ENCODE measurements around the gene SKIDA1. TPM values are rescaled to one million over a fixed set of nuclear protein-coding genes. Genes with fewer than 3 reads are reported as not detected.
"Not testable (repeated sequence)": the region's sequence is repeated elsewhere in the genome, so short reads cannot be mapped to it uniquely, and the experiment has no call there.

Gene SKIDA1
- total RNA-seq, result 2.7 TPM
- long read RNA-seq, full-length matches to known transcripts, result 1 of 2 reads
- long read RNA-seq, partial matches to known transcripts, result 0 of 2 reads
- long read RNA-seq, other reads (novel, unspliced or antisense), result 1 of 2 reads

DNA sequence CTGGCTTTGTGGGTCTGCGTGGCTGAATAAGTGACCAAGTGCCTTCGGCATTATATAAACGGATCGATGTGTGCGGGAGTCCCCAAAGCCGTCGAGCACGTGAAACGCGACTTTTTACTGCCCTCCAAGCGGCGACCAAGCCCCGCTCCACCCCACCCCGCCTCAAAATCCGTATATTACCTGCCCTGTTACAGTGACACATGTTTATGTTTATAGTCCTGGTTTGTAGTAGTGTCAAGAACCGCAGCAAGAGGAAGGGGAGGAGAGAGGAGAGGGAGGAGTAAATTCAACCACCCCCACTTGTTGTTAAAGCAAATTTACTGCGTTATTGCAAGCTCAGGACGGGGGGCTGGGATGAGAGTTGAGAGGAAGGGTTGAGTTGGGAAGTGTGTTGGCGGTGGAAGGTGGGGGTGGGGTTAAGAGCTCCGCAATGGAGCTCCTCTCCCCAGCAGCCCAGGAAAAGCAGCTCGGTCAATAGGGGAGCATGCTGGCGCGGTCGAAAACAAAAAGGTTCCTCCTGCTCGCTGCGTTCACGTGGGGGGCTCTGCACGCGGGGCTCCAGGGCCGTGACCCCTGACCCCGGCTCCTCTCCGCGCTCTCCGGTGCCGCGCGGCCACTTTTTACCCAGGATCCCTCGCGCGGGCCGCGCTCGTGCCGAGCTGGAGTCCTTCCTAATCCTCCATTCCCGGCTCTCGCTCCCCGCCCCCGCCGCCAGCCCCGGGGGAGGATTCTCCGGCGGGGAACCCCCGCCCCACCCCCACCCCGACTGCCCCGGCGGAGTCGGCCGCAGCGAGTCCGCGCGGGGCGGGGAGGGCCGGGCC, at the start of gene SKIDA1:
SKIDA1 (minus strand) TSS at position 316 of the 821 bp plus-strand sequence. CDS start 7,860 bp downstream, outside the sequence.
- intact Hi-C loops (cut with micrococcal nuclease), result no loop called here
- H3K9me3 ChIP-seq (replicated peaks), result no peaks in the 10 kb centered on the region
- H3K36me3 ChIP-seq, result no peaks in the 10 kb centered on the region
- no peak for TF ChIP-seq CTCF (IDR thresholded peaks at IDR 0.05; ENCODE audit: borderline replicate concordance)
- peak; percentile 89 for DNase-seq
- H3K4me3 ChIP-seq, result peak within 1 kb of the TSS; percentile 81
- peaks cover 65% of the 10 kb centered on the region for H3K4me1 ChIP-seq
- no peaks in the 10 kb centered on the region for H3K27me3 ChIP-seq (ENCODE audit: low read depth)
- peak within 1 kb of the TSS; percentile 99 for H3K27ac ChIP-seq (replicated peaks)

DNA sequence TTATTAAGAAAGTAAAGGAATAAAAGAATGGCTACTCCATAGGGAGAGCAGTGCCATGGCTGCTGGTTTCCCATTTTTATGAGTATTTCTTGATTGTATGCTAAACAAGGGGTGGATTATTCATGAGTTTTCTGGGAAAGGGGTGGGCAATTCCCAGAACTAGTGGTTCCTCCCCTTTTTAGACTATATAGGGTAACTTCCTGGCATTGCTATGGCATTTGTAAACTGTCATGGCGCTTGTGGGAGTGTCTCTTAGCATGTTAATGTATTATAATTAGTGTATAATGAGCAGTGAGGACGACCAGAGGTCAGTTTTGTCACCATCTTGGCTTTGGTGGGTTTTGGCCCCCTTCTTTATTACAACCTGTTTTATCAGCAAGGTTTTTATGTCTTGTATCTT, 49.0 kb upstream of the SKIDA1 start:
- intact Hi-C loops (cut with micrococcal nuclease); H3K27ac ChIP-seq (replicated peaks); H3K9me3 ChIP-seq (replicated peaks); H3K27me3 ChIP-seq (ENCODE audit: low read depth); DNase-seq; H3K36me3 ChIP-seq; H3K4me3 ChIP-seq: not testable (repeated sequence)
- H3K4me1 ChIP-seq, result peaks cover 58% of the 10 kb centered on the region

- no peak for TF ChIP-seq CTCF (IDR thresholded peaks at IDR 0.05; ENCODE audit: borderline replicate concordance)
- Histone ChIP-seq H3K9me3 (replicated peaks) (no peaks in the 10 kb centered on the region), H3K36me3 (no peaks in the 10 kb centered on the region), H3K4me3 (no peak overlapping the region), H3K27ac (replicated peaks) (peak overlapping the region; percentile 9), H3K4me1 (peaks cover 60% of the 10 kb centered on the region), H3K27me3 (ENCODE audit: low read depth) (no peaks in the 10 kb centered on the region)
- intact Hi-C loops (cut with micrococcal nuclease), result no loop called here
- no peak for DNase-seq
Measured at GRCh38 chr10:21572578-21572977, 47.1 kb upstream of the SKIDA1 start.

DNA sequence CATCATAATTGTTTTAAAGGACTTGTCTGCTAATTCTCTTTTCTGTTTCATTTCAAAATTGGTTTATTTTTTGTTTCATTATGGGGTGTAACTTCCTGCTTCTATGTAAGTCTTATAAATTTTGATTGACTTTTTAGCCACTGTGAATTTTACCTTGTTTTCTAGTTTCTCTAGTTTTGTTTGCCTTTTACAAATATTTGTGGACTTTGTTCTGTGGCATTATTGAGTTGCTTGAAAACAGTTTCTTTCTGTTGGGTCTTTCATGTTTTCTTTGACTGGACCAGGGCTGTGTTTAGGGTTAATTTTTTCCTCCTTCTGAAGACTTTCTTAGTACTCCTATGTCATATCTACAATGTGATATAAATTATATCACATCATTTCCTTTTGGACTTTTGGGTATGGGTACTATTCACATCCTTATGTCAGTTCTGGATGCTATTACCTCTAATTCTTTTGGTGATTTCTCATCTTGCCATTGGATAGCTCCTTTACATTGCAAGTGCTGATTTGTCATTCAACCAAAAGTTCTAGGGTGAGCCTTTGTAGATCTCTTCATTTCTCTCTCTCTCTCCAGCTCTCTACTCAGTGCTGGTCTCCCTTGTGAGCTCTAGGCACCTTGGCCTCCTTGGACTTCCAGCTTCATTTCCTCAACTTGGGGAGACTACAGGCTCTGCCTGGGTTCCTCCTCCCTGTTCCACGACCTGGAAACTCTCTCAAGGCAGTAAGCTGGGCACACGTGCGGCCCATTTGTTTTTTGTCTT, 45.5 kb upstream of the SKIDA1 start:
- Histone ChIP-seq H3K36me3 (no peaks in the 10 kb centered on the region), H3K4me3 (no peak overlapping the region), H3K9me3 (replicated peaks) (no peaks in the 10 kb centered on the region), H3K27me3 (ENCODE audit: low read depth) (no peaks in the 10 kb centered on the region), H3K27ac (replicated peaks) (no peak overlapping the region), H3K4me1 (peaks cover 65% of the 10 kb centered on the region)
- intact Hi-C loops (cut with micrococcal nuclease), result no loop called here
- DNase-seq, result no peak
- no peak for TF ChIP-seq CTCF (IDR thresholded peaks at IDR 0.05; ENCODE audit: borderline replicate concordance)

- H3K4me3 ChIP-seq; intact Hi-C loops (cut with micrococcal nuclease); H3K27me3 ChIP-seq (ENCODE audit: low read depth); DNase-seq; H3K9me3 ChIP-seq (replicated peaks); H3K27ac ChIP-seq (replicated peaks): not testable (repeated sequence)
- H3K4me1 ChIP-seq, result peaks cover 30% of the 10 kb centered on the region
- H3K36me3 ChIP-seq, result peaks cover 46% of the 10 kb centered on the region
Measured at GRCh38 chr10:21558984-21559383, 33.5 kb upstream of the SKIDA1 start.

DNA sequence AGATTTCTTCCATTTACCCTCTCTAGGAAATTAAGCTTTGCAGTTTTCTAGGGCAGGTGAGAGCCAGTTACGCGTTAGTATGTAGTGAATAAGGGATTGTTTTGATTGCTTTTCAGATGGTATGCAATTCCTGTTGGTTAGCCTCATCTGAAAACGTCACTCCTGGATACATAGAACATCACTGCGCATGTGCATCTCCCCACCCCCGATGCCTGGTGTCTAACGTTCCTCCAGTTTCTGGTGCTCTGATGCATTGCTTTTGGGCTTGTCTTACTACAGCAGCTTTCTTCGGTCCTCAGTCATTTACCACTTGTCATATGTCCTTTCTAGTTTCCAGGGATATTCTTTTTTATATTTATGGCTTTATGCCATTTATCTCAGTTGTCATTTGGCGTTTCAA, 31.0 kb upstream of the SKIDA1 start:
- no peak overlapping the region for H3K4me3 ChIP-seq
- H3K27me3 ChIP-seq (ENCODE audit: low read depth), result no peaks in the 10 kb centered on the region
- intact Hi-C loops (cut with micrococcal nuclease), result no loop called here
- peaks cover 30% of the 10 kb centered on the region for H3K4me1 ChIP-seq
- no peak for TF ChIP-seq CTCF (IDR thresholded peaks at IDR 0.05; ENCODE audit: borderline replicate concordance)
- no peaks in the 10 kb centered on the region for H3K9me3 ChIP-seq (replicated peaks)
- peaks cover 67% of the 10 kb centered on the region for H3K36me3 ChIP-seq
- H3K27ac ChIP-seq (replicated peaks), result no peak overlapping the region
- no peak for DNase-seq
